LNCaP clone FGC (cell line): ENCODE results near the gene TNIK.

Source experiments
- DNase-seq: peaks from one replicate; pipeline ENCODE4 v3.0.0-alpha.2; 2011; ENCODE audit warnings: low read depth
- H3K4me3 ChIP-seq: 2 replicates; pipeline ENCODE4 v1.5.1; 2011; ENCODE audit warnings: mild to moderate bottlenecking, low read depth, low read length, control low read depth
- TF ChIP-seq, protein P1 (sequence below): IDR thresholded peaks from 2 replicates; pipeline ENCODE4 v1.5.1; 2012; ENCODE audit warnings: mild to moderate bottlenecking; ENCODE audit not compliant: control insufficient read depth, insufficient read depth; ENCODE audit errors: extremely low read depth

Gene TNIK

DNA sequence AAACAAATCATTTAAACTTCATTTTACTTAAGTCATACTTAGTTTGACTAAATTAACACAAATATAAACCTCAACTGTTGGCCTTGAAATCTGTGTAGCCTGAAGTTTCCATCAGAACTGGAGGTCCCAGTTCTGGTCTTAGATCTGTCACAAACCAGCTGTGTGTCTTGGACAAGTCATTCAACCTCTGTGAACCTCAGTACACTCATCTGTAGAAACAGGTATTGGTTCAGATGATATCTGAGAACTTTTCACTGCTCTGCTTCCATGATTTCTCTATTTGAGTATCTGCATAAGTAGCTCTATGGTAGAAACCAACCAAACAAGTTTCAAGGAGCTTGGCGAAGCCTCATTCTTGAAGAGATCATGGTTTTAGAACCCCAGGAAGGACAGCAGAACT is 373.3 kb downstream of the TNIK start:
- H3K4me3 ChIP-seq = no peak overlapping the region
- no peak for DNase-seq
- TF ChIP-seq, protein P1, sequence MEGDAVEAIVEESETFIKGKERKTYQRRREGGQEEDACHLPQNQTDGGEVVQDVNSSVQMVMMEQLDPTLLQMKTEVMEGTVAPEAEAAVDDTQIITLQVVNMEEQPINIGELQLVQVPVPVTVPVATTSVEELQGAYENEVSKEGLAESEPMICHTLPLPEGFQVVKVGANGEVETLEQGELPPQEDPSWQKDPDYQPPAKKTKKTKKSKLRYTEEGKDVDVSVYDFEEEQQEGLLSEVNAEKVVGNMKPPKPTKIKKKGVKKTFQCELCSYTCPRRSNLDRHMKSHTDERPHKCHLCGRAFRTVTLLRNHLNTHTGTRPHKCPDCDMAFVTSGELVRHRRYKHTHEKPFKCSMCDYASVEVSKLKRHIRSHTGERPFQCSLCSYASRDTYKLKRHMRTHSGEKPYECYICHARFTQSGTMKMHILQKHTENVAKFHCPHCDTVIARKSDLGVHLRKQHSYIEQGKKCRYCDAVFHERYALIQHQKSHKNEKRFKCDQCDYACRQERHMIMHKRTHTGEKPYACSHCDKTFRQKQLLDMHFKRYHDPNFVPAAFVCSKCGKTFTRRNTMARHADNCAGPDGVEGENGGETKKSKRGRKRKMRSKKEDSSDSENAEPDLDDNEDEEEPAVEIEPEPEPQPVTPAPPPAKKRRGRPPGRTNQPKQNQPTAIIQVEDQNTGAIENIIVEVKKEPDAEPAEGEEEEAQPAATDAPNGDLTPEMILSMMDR = no peak

DNA sequence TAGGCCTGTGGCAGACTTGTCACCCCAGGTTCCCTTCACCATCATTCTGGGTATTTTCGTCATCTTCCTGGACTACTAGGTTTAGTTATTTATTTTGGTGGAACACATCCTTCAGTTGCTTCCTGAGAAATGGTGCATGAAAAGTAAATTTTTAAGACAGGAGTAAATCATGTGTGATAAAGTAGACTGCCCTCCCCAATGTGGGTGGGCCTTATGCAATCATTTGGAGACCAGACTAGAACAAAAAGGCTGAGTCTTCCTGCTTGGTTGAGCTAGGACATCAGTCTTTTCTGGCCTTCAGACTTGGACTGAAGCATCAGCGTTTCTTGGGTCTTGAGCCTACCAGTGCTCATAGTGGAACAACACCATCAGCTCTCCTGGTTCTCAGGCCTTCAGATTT is 382.9 kb downstream of the TNIK start:
- TF ChIP-seq, protein P1 = no peak
- no peak for DNase-seq
- no peak overlapping the region for H3K4me3 ChIP-seq

DNA sequence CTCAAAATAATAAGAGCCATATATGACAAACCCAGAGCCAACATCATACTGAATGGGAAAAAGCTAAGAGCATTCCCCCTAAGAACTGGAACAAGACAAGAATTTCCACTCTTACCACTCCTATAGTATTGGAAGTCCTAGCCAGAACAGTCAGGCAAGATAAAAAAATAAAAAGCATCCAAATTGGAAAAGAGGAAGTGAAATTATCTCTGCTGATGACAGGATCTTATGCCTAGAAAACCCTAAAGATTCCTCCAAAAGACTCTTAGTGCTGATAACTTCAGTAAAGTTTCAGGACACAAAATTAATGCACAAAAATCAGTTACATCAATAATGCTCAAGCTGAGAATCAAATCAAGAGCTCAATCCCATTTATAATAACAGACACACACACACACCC is 387.8 kb downstream of the TNIK start:
- no peak for DNase-seq
- no peak overlapping the region for H3K4me3 ChIP-seq
- TF ChIP-seq, protein P1 = no peak

DNA sequence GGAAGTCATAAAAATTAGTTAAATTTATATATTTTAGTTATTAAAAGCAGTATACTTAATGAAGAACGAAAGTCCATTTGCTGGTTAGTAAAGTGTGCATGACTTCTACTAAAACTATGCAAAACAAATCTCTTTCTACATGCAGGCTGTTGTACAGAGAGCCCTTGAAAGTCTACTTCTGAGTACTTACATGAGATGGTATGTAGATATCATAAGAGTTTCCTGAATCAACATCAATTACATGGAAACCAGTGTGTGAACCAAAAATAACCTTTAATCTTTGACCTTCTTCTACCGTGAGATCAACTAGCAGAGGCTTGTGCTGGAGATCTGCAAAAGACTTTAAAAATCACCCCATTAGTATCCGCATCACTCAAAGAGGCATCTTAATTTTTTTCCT is 391.5 kb downstream of the TNIK start:
- H3K4me3 ChIP-seq = no peak overlapping the region
- DNase-seq = no peak
- TF ChIP-seq, protein P1 = no peak

DNA sequence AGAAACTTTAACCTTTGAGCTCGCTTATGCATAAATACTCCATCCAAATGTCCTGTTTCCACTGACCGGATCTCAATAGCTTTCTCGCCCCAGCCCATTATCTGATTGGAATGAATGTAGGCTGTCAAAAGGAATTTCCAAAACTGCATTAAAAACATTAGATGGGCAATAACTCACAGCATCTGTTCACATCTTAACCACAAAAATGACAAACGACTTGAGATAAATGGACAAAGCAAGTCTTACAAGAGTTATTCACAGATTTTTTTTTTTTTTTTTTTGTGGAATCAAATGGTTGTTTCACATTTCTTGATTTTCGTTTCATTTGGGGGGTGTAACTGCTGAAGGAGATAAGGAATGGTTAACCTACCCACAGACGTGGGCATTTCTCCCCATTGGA is 394.0 kb downstream of the TNIK start:
- DNase-seq = no peak
- no peak overlapping the region for H3K4me3 ChIP-seq
- TF ChIP-seq, protein P1 = no peak

DNA sequence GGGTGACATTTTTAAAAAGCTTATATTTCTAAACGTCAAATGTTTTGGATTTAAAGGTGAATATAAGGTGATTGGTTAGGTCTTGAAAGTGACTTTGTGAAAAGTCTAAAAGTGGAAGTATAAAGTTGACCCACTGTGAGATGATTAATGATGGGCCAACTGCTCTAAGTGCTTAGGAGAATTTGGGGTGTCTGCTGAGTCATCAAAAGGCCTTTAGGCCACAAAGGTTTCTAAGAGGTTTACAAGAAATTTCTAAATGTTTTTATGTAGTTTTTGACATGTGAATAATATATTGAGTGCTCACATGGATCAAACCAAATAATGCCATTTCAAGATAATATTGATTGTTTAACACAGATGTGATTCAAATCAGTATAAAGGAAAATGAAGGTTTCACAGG is 394.5 kb downstream of the TNIK start:
- no peak for DNase-seq
- H3K4me3 ChIP-seq = no peak overlapping the region
- TF ChIP-seq, protein P1 = no peak

DNA sequence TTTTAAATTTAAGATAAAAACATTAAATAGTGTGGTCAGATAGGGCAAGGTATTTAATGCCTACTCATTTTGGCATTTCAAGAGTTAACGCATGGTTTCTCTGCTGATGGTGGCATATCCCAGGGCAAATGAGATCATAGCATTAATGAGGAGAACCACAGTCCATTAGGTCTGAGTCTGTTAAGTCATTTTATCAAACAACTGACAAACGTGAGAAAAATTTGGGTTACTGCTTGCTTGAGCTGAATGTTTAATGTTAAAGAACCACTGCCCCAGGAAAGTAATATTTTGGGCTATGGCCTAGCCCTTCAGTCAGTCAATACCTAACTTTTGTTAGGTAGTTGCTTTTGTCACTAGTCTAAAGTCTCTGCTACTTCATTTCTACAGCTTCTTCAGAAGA is 395.7 kb downstream of the TNIK start:
- no peak for DNase-seq
- H3K4me3 ChIP-seq = no peak overlapping the region
- TF ChIP-seq, protein P1 = no peak
